Myocyte (in vitro differentiated cells): ENCODE results near the gene GNL1. TPM values are rescaled to one million over a fixed set of nuclear protein-coding genes. Genes with fewer than 3 reads are reported as not detected.
A peak's percentile ranks its signal among the peaks of the same experiment; 100 is the strongest.
"Not testable (repeated sequence)": the region's sequence is repeated elsewhere in the genome, so short reads cannot be mapped to it uniquely, and the experiment has no call there.

ENCODE experiments used
- DNase-seq: peaks from one replicate; pipeline ENCODE4 v3.0.0-alpha.2; 2012; ENCODE audit warnings: low read depth
- microRNA counts: library from miRNA; unstranded; fragments of <30 nt; microRNA quantifications from one replicate; lab custom pipeline; 2016
- microRNA-seq: library from miRNA; unstranded; fragments of <30 nt; microRNA quantifications from one replicate; pipeline ENCODE4, GENCODE V29; 2016
- total RNA-seq: library from RNA; depleted of rRNA; stranded (reverse); fragments of >200 nt; gene quantifications from 2 replicates; pipeline ENCODE4 v1.2.3, GENCODE V29; 2014

The GNL1 gene
- total RNA-seq, 1 donor from 2014 or later, result 22.3 TPM

DNA sequence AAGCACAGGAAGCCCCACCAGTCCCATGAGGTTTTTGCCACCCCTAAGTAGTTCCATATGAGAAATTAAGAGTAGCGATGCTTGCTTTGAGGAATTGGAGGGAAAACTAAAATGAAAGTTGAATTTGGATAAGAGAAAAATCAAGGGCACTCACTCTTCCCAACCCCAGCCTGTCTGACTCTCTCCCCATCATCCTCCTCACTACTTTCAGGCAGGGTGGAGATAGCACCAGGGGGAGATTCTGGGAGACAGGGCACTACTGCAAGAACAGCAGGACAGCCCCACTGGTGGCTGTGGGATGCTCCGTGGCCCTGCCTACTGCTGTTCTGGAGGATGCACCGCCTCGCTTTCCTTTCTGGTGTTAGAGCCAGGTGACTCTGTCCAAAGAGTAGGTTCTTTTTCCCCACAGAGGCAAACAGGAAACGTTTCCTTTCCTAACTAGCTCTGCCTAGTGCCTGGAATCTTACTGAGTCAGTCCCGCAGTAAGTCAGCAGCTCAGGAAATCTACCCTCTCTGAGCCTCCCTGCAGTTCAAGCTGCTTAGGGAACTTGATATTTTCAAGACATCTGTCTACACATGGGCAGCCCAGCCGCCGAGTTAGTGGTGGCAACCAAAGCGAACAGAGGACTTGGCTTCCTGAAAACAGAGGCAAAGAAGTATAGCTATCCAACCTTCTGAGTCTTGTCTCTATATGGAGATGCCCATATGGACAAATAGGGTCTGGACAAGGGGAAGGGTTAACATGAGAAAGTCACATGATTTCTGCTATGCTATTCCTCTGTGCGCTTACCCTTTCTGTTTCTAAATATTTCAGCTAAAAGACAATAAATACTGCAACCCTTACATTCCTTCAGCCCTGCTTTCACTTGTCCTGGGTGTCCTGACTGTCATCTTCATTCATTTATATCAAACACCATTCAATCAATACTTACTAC lies 55.6 kb downstream of the GNL1 start:
- peak; percentile 28 for DNase-seq

DNA sequence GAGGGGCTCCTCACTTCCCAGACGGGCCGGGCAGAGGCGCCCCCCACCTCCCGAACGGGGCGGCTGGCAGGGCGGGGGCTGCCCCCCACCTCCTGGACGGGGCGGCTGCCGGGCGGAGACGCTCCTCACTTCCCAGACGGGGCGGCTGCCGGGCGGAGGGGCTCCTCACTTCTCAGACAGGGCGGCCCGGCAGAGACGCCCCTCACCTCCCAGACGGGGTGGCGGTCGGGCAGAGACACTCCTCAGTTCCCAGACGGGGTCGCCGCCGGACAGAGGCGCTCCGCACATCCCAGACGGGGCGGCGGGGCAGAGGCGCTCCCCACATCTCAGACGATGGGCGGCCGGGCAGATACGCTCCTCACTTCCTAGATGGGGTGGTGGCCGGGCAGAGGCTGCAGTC lies 57.6 kb downstream of the GNL1 start:
- DNase-seq, result not testable (repeated sequence)

DNA sequence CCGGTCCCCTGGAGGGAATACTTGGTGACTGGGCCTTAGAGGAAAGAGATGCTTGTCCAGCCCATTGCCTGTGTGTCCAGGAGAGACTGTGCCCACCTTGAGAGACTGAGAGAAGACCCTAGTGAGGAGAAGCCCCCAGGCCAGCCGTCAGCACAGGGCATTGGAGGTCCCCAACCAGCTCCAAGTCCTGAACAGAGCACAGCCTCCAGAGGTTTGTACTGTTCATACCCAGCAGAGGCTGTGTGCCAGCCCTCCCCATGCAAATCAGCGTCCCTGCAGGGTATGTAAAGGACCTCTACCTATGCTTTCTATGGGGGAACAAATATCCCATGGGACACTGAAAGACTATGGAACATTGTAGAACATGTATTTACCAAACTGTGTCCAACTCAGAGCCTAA lies 58.6 kb downstream of the GNL1 start:
- no peak for DNase-seq

DNA sequence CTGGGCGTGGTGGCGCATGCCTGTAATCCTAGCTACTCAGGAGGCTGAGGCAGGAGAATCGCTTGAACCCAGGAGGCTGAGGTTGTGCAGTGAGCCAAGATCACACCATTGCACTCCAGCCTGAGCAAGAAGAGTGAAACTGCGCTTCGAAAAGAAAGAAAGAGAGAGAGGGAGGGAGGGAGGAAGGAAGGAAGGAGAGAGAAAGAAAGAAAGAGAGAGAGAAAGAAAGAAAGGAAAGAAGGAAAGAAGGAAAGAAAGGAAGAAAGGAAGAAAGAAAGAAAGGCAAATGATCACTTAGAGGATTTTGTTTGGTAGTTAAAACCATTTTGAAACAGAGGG lies 59.1 kb downstream of the GNL1 start:
- not testable (repeated sequence) for DNase-seq

DNA sequence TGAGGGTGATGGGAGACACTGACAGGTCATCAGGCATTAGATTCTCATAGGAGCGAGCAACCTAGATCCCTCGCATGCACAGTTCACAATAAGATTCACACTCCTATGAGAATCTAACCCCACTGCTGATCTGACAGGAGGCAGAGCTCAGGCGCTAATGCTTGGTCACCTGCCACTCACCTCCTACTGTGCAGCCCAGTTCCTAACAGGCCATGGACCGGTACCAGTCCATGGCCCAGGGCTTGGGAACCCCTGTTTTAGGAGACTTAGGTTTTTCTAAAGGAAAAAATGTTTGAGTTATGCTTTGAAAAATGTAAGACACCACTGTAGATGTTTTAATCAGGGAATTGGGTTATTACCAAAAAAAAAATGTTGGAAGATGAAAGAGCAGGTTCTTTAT lies 60.3 kb downstream of the GNL1 start:
- DNase-seq, result no peak

DNA sequence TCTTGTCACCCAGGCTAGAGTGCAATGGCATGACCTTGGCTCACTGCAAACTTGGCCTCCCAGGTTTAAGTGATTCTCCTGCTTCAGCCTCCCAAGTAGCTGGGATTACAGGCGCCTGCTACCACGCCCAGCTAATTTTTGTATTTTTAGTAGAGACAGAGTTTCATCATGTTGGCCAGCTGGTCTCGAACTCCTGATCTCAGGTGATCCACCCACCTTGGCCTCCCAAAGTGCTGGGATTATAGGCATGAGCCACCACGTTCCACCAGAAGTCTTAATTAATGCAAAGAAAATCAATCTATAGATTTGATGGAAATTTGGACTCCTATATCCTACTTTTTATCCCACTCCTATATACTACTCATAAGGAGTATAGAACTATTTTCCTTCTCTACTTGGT lies 61.2 kb downstream of the GNL1 start:
- DNase-seq, result not testable (repeated sequence)

DNA sequence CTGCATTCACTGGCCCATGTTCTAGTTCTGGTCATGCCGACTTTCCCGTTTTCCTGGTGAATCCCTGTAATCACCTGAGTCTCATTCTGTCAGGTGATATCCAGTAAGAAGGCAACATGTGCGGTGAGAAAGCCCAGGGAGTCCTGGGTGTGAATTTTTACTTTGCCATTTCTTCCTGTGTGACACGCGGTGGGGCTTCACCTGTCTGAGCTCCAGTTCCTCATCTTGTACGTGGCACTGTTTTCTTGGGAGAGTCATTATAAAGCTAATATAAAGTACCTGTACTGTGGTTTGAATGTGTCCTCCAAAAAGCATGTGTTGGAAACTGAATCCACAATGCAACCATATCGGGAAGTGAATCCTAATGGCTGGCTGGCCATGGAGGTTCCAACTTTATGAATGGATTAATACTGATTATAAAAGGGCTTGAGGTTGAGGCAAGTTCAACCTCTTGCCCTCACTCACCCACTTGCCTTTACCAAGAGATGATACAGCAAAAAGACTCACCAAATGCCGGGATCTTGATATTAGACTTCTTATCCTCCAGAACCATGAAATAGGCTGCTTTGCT lies 61.9 kb downstream of the GNL1 start:
- peak; percentile 38 for DNase-seq

DNA sequence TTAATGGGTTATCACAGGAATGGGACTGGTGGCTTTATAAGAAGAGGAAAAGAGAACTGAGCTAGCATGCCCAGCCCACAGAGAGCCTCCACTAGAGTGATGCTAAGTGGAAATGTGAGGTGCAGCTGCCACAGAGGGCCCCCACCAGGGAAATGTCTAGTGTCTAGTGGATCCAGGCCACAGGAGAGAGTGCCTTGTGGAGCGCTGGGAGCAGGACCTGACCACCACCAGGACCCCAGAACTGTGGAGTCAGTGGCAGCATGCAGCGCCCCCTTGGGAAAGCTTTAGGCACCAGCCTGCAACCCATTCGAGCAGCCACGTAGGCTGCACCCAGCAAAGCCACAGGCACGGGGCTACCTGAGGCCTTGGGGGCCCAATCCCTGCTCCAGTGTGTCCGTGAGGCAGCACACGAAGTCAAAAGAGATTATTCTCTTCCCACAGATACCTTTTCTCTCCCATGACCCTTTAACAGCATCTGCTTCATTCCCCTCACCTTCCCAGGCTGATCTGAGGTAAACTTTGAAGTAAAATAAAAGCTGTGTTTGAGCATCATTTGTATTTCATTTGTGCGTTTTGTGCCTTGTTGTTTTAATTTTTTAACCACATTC lies 62.5 kb downstream of the GNL1 start:
- no peak for DNase-seq

DNA sequence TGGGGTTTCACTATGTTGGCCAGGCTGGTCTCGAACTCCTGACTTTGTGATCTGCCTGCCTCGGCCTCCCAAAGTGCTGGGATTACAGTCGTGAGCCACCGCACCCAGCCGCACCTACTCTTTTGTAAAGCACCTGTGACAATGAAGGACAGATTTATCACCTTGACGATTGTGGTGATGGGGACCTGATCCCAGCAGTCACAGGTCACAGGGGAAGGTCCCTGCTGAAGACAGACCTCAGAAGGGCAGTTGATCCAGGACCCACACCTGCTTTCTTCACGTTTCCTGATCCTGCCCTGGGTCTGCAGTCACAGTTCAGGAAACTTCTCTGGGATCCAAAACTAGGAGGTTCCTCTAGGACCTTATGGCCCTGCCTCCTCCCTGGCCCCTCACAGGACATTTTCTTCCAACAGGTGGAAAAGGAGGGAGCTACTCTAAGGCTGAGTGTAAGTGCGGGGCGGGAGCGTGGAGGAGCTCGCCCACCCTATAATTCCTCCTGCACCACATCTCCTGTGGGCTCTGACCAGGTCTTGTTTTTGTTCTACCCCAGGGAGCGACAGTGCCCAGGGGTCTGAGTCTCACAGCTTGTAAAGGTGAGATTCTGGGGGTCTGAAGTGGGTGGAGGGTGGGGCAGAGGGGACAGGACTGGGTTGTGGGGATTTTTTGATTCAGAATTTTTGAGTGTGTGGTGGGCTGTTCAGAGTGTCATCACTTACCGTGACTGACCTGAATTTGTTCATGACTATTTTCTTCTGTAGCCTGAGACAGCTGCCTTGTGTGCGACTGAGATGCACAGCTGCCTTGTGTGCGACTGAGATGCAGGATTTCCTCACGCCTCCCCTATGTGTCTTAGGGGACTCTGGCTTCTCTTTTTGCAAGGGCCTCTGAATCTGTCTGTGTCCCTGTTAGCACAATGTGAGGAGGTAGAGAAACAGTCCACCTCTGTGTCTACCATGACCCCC lies 64.0 kb downstream of the GNL1 start:
- DNase-seq, result no peak

MicroRNA genes within 50 kb of the gene (microRNA counts, 767-probe panel; counts per million panel counts)
- microRNA hsa-miR-877-5p (lab: Ali Mortazavi, UCI), result not detected

Small RNA genes within 50 kb of the gene (microRNA-seq; reads per million reads assigned to microRNA genes)
- 47.6 reads per million, percentile 48 among the genes with 10 or more reads in this experiment for gene MIR877

Other genes with a start within 250 kb of the GNL1 start
- 11.6 and 12.9 TPM in 2 replicates for gene TRIM39, start 229.6 kb downstream of the GNL1 start, total RNA-seq
- 11.2 and 24.6 TPM in 2 replicates for gene RPP21, start 211.3 kb downstream of the GNL1 start, total RNA-seq
- 87.4 and 91.7 TPM in 2 replicates for gene HLA-E, start 67.0 kb downstream of the GNL1 start, total RNA-seq
- gene PRR3, start 806 bp upstream of the GNL1 start, total RNA-seq, result 6.5 and 6.6 TPM in 2 replicates
- gene ABCF1, start 15.0 kb upstream of the GNL1 start, total RNA-seq, result 59.6 and 66.3 TPM in 2 replicates
- 32.1 and 40.0 TPM in 2 replicates for gene PPP1R10, start 60.8 kb upstream of the GNL1 start, total RNA-seq
- 64.3 and 65.5 TPM in 2 replicates for gene MRPS18B, start 61.4 kb upstream of the GNL1 start, total RNA-seq
- gene ATAT1, start 70.4 kb upstream of the GNL1 start, total RNA-seq, result 8.1 and 13.3 TPM in 2 replicates
- gene C6orf136, start 90.6 kb upstream of the GNL1 start, total RNA-seq, result 7.0 and 7.5 TPM in 2 replicates
- 25.3 and 28.8 TPM in 2 replicates for gene DHX16, start 116.5 kb upstream of the GNL1 start, total RNA-seq
- gene PPP1R18, start 130.2 kb upstream of the GNL1 start, total RNA-seq, result 89.3 and 103 TPM in 2 replicates
- 2.9 and 4.5 TPM in 2 replicates for gene NRM, start 134.5 kb upstream of the GNL1 start, total RNA-seq
- 8.0 and 8.2 TPM in 2 replicates for gene MDC1, start 160.8 kb upstream of the GNL1 start, total RNA-seq
- 562 and 698 TPM in 2 replicates for gene TUBB, start 163.9 kb upstream of the GNL1 start, total RNA-seq
- gene FLOT1, start 186.2 kb upstream of the GNL1 start, total RNA-seq, result 168 and 175 TPM in 2 replicates
- gene IER3, start 188.1 kb upstream of the GNL1 start, total RNA-seq, result 45.8 and 55.5 TPM in 2 replicates